CD14-positive monocyte (primary cell): ENCODE data around the gene KIF26B. TPM values are rescaled to one million over a fixed set of nuclear protein-coding genes. Genes with fewer than 3 reads are reported as not detected.

Experiments
- DNase-seq, 3 donors: peaks; one replicate each; pipeline ENCODE4 v3.0.0-alpha.2; 2011 to 2022
- H2AFZ ChIP-seq: 2 replicates; pipeline ENCODE4 v1.6.0; 2012; ENCODE audit warnings: mild to moderate bottlenecking, low read depth, low read length, inconsistent platforms; ENCODE audit not compliant: insufficient read depth, poor library complexity, severe bottlenecking
- H3K27ac ChIP-seq, 2 donors: 1 replicate in 1 of 2; 2 replicates in 1 of 2; pipeline ENCODE4 v1.5.1; 2012 to 2013; ENCODE audit warnings: low read length in 2 of 2, control low read depth in 1 of 2, inconsistent platforms in 1 of 2, low read depth in 1 of 2, mild to moderate bottlenecking in 1 of 2
- H3K27me3 ChIP-seq, 2 donors: one replicate each; pipeline versions ENCODE4 v1.6.0 to v1.6.1; 2011 to 2013; ENCODE audit warnings: low read length in 2 of 2; ENCODE audit not compliant: control insufficient read depth in 2 of 2, insufficient read depth in 2 of 2
- H3K36me3 ChIP-seq, 2 donors: replicated peaks in 1 of 2; 1 replicate in 1 of 2; 2 replicates in 1 of 2; pipeline versions ENCODE4 v1.5.1 to v1.6.1; 2012 to 2013; ENCODE audit warnings: low read length in 2 of 2, control low read depth in 1 of 2, inconsistent platforms in 1 of 2, mild to moderate bottlenecking in 1 of 2; ENCODE audit not compliant: insufficient read depth in 2 of 2, control insufficient read depth in 1 of 2
- H3K4me1 ChIP-seq, 2 donors: 1 replicate in 1 of 2; 2 replicates in 1 of 2; pipeline versions ENCODE4 v1.5.1 to v1.6.1; 2012 to 2013; ENCODE audit warnings: low read length in 2 of 2, control low read depth in 1 of 2, inconsistent platforms in 1 of 2, mild to moderate bottlenecking in 1 of 2, moderate library complexity in 1 of 2; ENCODE audit not compliant: insufficient read depth in 2 of 2, control insufficient read depth in 1 of 2
- H3K4me2 ChIP-seq: replicated peaks from 2 replicates; pipeline ENCODE3; 2012; ENCODE audit warnings: low read length, moderate library complexity, mild to moderate bottlenecking; ENCODE audit not compliant: poor library complexity, severe bottlenecking; ENCODE audit errors: extremely low read depth
- H3K4me3 ChIP-seq, 3 experiments: fragments of 200-600 bp in 1 of 3; sonication (generic) in 1 of 3; replicated peaks in 1 of 3; 1 replicate in 2 of 3; 2 replicates in 1 of 3; pipeline ENCODE4 v1.5.1; 2011 to 2013; ENCODE audit warnings: low read length in 3 of 3, mild to moderate bottlenecking in 3 of 3, control low read depth in 2 of 3, low read depth in 2 of 3, inconsistent platforms in 1 of 3, moderate library complexity in 1 of 3
- H3K79me2 ChIP-seq: 2 replicates; pipeline ENCODE4 v1.6.0; 2012; ENCODE audit warnings: mild to moderate bottlenecking, control low read depth, inconsistent platforms, low read length, moderate library complexity; ENCODE audit not compliant: insufficient read depth
- H3K9ac ChIP-seq: 2 replicates; pipeline ENCODE4 v1.6.0; 2017; ENCODE audit warnings: low read length, mild to moderate bottlenecking; ENCODE audit not compliant: insufficient read depth, poor library complexity, severe bottlenecking
- H3K9me3 ChIP-seq, 2 donors: replicated peaks in 1 of 2; 1 replicate in 1 of 2; 2 replicates in 1 of 2; pipeline versions ENCODE4 v1.5.1 to v1.6.1; 2012 to 2013; ENCODE audit warnings: low read length in 2 of 2, control low read depth in 1 of 2; ENCODE audit not compliant: control insufficient read depth in 1 of 2, insufficient read depth in 1 of 2
- H4K20me1 ChIP-seq: 2 replicates; pipeline ENCODE4 v1.6.0; 2012; ENCODE audit warnings: mild to moderate bottlenecking, low read length, control low read depth, moderate library complexity; ENCODE audit not compliant: insufficient read depth
- H3K27ac Mint-ChIP-seq, 7 donors: one replicate each; pipeline ENCODE4 v1.8.0; 2020; ENCODE audit warnings: mild to moderate bottlenecking in 7 of 7, mixed read lengths in 7 of 7, moderate library complexity in 6 of 7, inconsistent platforms in 2 of 7
- H3K27me3 Mint-ChIP-seq, 3 donors: one replicate each; pipeline ENCODE4 v1.8.0; 2021 to 2022; ENCODE audit warnings: low read depth in 3 of 3, mild to moderate bottlenecking in 3 of 3, mixed read lengths in 3 of 3, moderate library complexity in 3 of 3, inconsistent platforms in 1 of 3
- H3K36me3 Mint-ChIP-seq, 2 donors: one replicate each; pipeline ENCODE4 v1.8.0; 2020; ENCODE audit warnings: mixed read lengths in 2 of 2, inconsistent platforms in 1 of 2, mild to moderate bottlenecking in 1 of 2
- H3K4me1 Mint-ChIP-seq: one replicate; pipeline ENCODE4 v1.8.0; 2020; ENCODE audit warnings: mild to moderate bottlenecking, mixed read lengths
- H3K4me3 Mint-ChIP-seq, 2 donors: one replicate each; pipeline ENCODE4 v1.8.0; 2020; ENCODE audit warnings: mild to moderate bottlenecking in 2 of 2, mixed read lengths in 2 of 2, moderate library complexity in 1 of 2
- H3K9me3 Mint-ChIP-seq, 7 donors: one replicate each; pipeline ENCODE4 v1.8.0; 2020 to 2022; ENCODE audit warnings: mixed read lengths in 7 of 7, mild to moderate bottlenecking in 6 of 7, moderate library complexity in 6 of 7, inconsistent platforms in 2 of 7
- CTCF ChIP-seq: fragments of 200-600 bp; IDR thresholded peaks from one replicate; pipeline ENCODE4 v1.8.0; 2022; ENCODE audit warnings: antibody characterized with exemption, mild to moderate bottlenecking
- WGBS: methylation state at CpG from one replicate; pipeline ENCODE4 v1.1.5; 2013; ENCODE audit warnings: missing lambda C conversion rate; ENCODE audit not compliant: insufficient coverage; 5-methylcytosine and 5-hydroxymethylcytosine counted together
- intact Hi-C, 2 donors: fragments of 100-400 bp; cut with micrococcal nuclease; formaldehyde crosslinking; loops; one replicate each; pipeline versions ENCODE4 v1.15.0 to v1.15.1; 2023
- polyA plus RNA-seq, 3 donors: library from polyadenylated mRNA; depleted of rRNA in 1 of 3; unstranded in 2 of 3; stranded (reverse) in 1 of 3; fragments of 300-500 nt in 2 of 3; fragments of >200 nt in 1 of 3; fragmentation: Illumina TruSeq in 2 of 3; gene quantifications; 1 replicate in 2 of 3; 2 replicates in 1 of 3; pipeline ENCODE4 v1.2.3, GENCODE V29; 2012 to 2021

KIF26B gene
- polyA plus RNA-seq, 3 donors: 0.01 to 0.05 TPM; not detected in 1

- intact Hi-C loops: no loop called here
- no peaks in the 10 kb centered on the region for H3K9me3 ChIP-seq
- DNase-seq: no peak
- no peak overlapping the region for H3K27ac ChIP-seq
- no peak overlapping the region for H3K4me2 ChIP-seq
- no peaks in the 10 kb centered on the region for H4K20me1 ChIP-seq
- no peaks in the 10 kb centered on the region for H3K79me2 ChIP-seq
- Mint-ChIP-seq H3K4me3 (no peak overlapping the region), H3K36me3 (no peaks in the 10 kb centered on the region), H3K27me3 (peaks cover 3 to 12% (median 8%) of the 10 kb centered on the region in 3 donors), H3K27ac (no peak overlapping the region), H3K4me1 (no peaks in the 10 kb centered on the region), H3K9me3 (peaks cover 0 to 9% (median 0%) of the 10 kb centered on the region in 7 donors)
- WGBS: 93% methylated on average over 10 of the region's 15 CpGs
- no peaks in the 10 kb centered on the region for H3K27me3 ChIP-seq
- H2AFZ ChIP-seq: no peak overlapping the region
- no peaks in the 10 kb centered on the region for H3K4me1 ChIP-seq
- H3K9ac ChIP-seq: no peak overlapping the region
- no peaks in the 10 kb centered on the region for H3K36me3 ChIP-seq
- H3K4me3 ChIP-seq: no peak overlapping the region
- no peak for TF ChIP-seq CTCF
Measured at GRCh38 chr1:245363461-245364200, 208.8 kb downstream of the KIF26B start.

GRCh38 chr1:245365095-245366020 is 210.6 kb downstream of the KIF26B start:
- no peaks in the 10 kb centered on the region for H3K4me1 Mint-ChIP-seq
- no peaks in the 10 kb centered on the region for H3K4me1 ChIP-seq
- 90% methylated on average over 12 of the region's 21 CpGs for WGBS
- H3K4me3 Mint-ChIP-seq: no peak overlapping the region
- no peak overlapping the region for H3K27ac ChIP-seq
- H3K4me2 ChIP-seq: no peak overlapping the region
- no peaks in the 10 kb centered on the region for H3K79me2 ChIP-seq
- DNase-seq: no peak
- no peak overlapping the region for H2AFZ ChIP-seq
- H4K20me1 ChIP-seq: no peaks in the 10 kb centered on the region
- no peak overlapping the region for H3K9ac ChIP-seq
- no peak overlapping the region for H3K27ac Mint-ChIP-seq
- H3K36me3 ChIP-seq: no peaks in the 10 kb centered on the region
- no peak for TF ChIP-seq CTCF
- H3K9me3 Mint-ChIP-seq: peaks cover 0 to 9% (median 0%) of the 10 kb centered on the region in 7 donors
- H3K9me3 ChIP-seq: no peaks in the 10 kb centered on the region
- no peak overlapping the region for H3K4me3 ChIP-seq
- peaks cover 8% of the 10 kb centered on the region in 3 donors for H3K27me3 Mint-ChIP-seq
- H3K27me3 ChIP-seq: no peaks in the 10 kb centered on the region
- intact Hi-C loops: no loop called here
- H3K36me3 Mint-ChIP-seq: no peaks in the 10 kb centered on the region
